IMR-90 (cell line): ENCODE data around the gene CACNA2D3. TPM values are rescaled to one million over a fixed set of nuclear protein-coding genes. Genes with fewer than 3 reads are reported as not detected.

Experiments used
- ATAC-seq: fragments of 200-7000 bp; cut with Tn5 transposase; 2 replicates; pipeline ENCODE4 v1.9.1; 2020; ENCODE audit warnings: low read depth, mild to moderate bottlenecking, moderate library complexity
- BruUV-seq: library from RNA; stranded (reverse); fragments of 400-500 nt; replicated peaks from 2 replicates; lab custom pipeline; 2021; lab: Mats Ljungman, UMichigan
- CTCF ChIA-PET: fragments of 300-600 bp; formaldehyde crosslinking; extraction: SDS; loops from one replicate; lab custom pipeline; 2021; ENCODE audit warnings: antibody characterized with exemption; lab: Yijun Ruan, JAX
- POLR2A ChIA-PET: fragments of 300-600 bp; sonication (Branson Sonifier 250); formaldehyde crosslinking; loops from one replicate; lab custom pipeline; 2022; ENCODE audit warnings: antibody characterized with exemption; ENCODE audit not compliant: unreplicated experiment; lab: Charles Lee
- DNase-seq: peaks from one replicate; pipeline ENCODE4 v3.0.0; 2013
- H2AFZ ChIP-seq: replicated peaks from 2 replicates; pipeline ENCODE3; 2013; ENCODE audit warnings: low read length, mild to moderate bottlenecking; ENCODE audit not compliant: poor library complexity
- H2AK5ac ChIP-seq: 2 replicates; pipeline ENCODE4 v1.6.1; 2013; ENCODE audit warnings: low read depth, low read length, inconsistent platforms
- H2AK9ac ChIP-seq: replicated peaks from 2 replicates; pipeline ENCODE3; 2013; ENCODE audit warnings: mild to moderate bottlenecking, low read depth, low read length, moderate library complexity; ENCODE audit not compliant: poor library complexity
- H2BK120ac ChIP-seq: 2 replicates; pipeline ENCODE4 v1.6.1; 2013; ENCODE audit warnings: low read depth, low read length, inconsistent platforms
- H2BK15ac ChIP-seq: 3 replicates; pipeline ENCODE4 v1.6.1; 2013; ENCODE audit warnings: low read depth, low read length, inconsistent platforms
- H2BK20ac ChIP-seq: 2 replicates; pipeline ENCODE4 v1.6.1; 2013; ENCODE audit warnings: low read depth, mild to moderate bottlenecking, inconsistent platforms, low read length, moderate library complexity
- H2BK5ac ChIP-seq: 2 replicates; pipeline ENCODE4 v1.6.1; 2013; ENCODE audit warnings: mild to moderate bottlenecking, low read depth, low read length, inconsistent platforms; ENCODE audit not compliant: poor library complexity, severe bottlenecking
- H3K14ac ChIP-seq: replicated peaks from 2 replicates; pipeline ENCODE4 v1.6.1; 2013; ENCODE audit warnings: low read depth, low read length, inconsistent platforms
- H3K18ac ChIP-seq: 2 replicates; pipeline ENCODE4 v1.6.1; 2013; ENCODE audit warnings: low read depth, low read length, control low read depth
- H3K23ac ChIP-seq: 2 replicates; pipeline ENCODE4 v1.6.1; 2013; ENCODE audit warnings: low read depth, low read length, inconsistent platforms
- H3K27ac ChIP-seq: 2 replicates; pipeline ENCODE4 v1.5.1; 2013; ENCODE audit warnings: mild to moderate bottlenecking, control low read depth, low read length; ENCODE audit not compliant: insufficient read depth
- H3K27me3 ChIP-seq: 2 replicates; pipeline ENCODE4 v1.6.1; 2013; ENCODE audit warnings: low read length; ENCODE audit not compliant: control insufficient read depth, insufficient read depth
- H3K36me3 ChIP-seq: 2 replicates; pipeline ENCODE4 v1.6.1; 2013; ENCODE audit warnings: low read length, mixed read lengths; ENCODE audit not compliant: control insufficient read depth, insufficient read depth
- H3K4ac ChIP-seq: 2 replicates; pipeline ENCODE4 v1.6.1; 2013; ENCODE audit warnings: low read depth, low read length, inconsistent platforms
- H3K4me1 ChIP-seq: 2 replicates; pipeline ENCODE4 v1.6.1; 2013; ENCODE audit warnings: low read length, mixed read lengths; ENCODE audit not compliant: control insufficient read depth, insufficient read depth
- H3K4me2 ChIP-seq: 2 replicates; pipeline ENCODE4 v1.6.1; 2013; ENCODE audit warnings: low read depth, mild to moderate bottlenecking, control low read depth, low read length, moderate library complexity
- H3K4me3 ChIP-seq: 2 replicates; pipeline ENCODE4 v1.5.1; 2013; ENCODE audit warnings: low read depth, mild to moderate bottlenecking, control low read depth, low read length, moderate library complexity; ENCODE audit not compliant: insufficient read depth
- H3K56ac ChIP-seq: 2 replicates; pipeline ENCODE4 v1.6.1; 2013; ENCODE audit warnings: low read length, inconsistent platforms; ENCODE audit not compliant: insufficient read depth; ENCODE audit errors: extremely low read depth
- H3K79me1 ChIP-seq, 2 experiments: 2 replicates each; pipeline ENCODE4 v1.6.1; 2013; ENCODE audit warnings: low read length in 2 of 2, inconsistent platforms in 1 of 2, low read depth in 1 of 2
- H3K9ac ChIP-seq: 2 replicates; pipeline ENCODE4 v1.6.1; 2013; ENCODE audit warnings: low read depth, low read length, control low read depth
- H3K9me1 ChIP-seq: 2 replicates; pipeline ENCODE4 v1.6.1; 2013; ENCODE audit warnings: low read length, inconsistent platforms; ENCODE audit not compliant: insufficient read depth
- H3K9me3 ChIP-seq: 2 replicates; pipeline ENCODE4 v1.6.1; 2013; ENCODE audit warnings: low read length; ENCODE audit not compliant: control insufficient read depth, insufficient read depth
- H4K20me1 ChIP-seq: 2 replicates; pipeline ENCODE4 v1.6.1; 2013; ENCODE audit warnings: low read length, inconsistent platforms; ENCODE audit not compliant: insufficient read depth
- H4K5ac ChIP-seq: 2 replicates; pipeline ENCODE4 v1.6.1; 2013; ENCODE audit warnings: mild to moderate bottlenecking, low read depth, low read length, control low read depth
- H4K8ac ChIP-seq, 2 experiments: 2 replicates each; pipeline ENCODE4 v1.6.1; 2013; ENCODE audit warnings: low read depth in 2 of 2, low read length in 2 of 2, control low read depth in 1 of 2, inconsistent platforms in 1 of 2
- H4K91ac ChIP-seq: 2 replicates; pipeline ENCODE4 v1.6.1; 2013; ENCODE audit warnings: low read depth, low read length, inconsistent platforms; ENCODE audit not compliant: insufficient read depth
- BHLHE40 ChIP-seq: fragments of 150-350 bp; IDR thresholded peaks from 2 replicates; pipeline ENCODE4 v1.6.1; 2016; ENCODE audit warnings: mild to moderate bottlenecking, low read depth, low read length
- CHD1 ChIP-seq: IDR thresholded peaks from 2 replicates; pipeline ENCODE4 v1.6.1; 2012; ENCODE audit warnings: low read depth, low read length, improper control_type of control experiment
- CTCF ChIP-seq: conservative IDR thresholded peaks from 2 replicates; pipeline ENCODE4 v1.5.1; 2012; ENCODE audit warnings: mild to moderate bottlenecking, low read depth, low read length, improper control_type of control experiment
- MAZ ChIP-seq: IDR thresholded peaks from 2 replicates; pipeline ENCODE4 v1.6.1; 2012; ENCODE audit warnings: low read depth, mild to moderate bottlenecking, low read length, improper control_type of control experiment, moderate library complexity, borderline replicate concordance
- RCOR1 ChIP-seq: IDR thresholded peaks from 2 replicates; pipeline ENCODE4 v1.6.1; 2012; ENCODE audit warnings: mild to moderate bottlenecking, low read length, improper control_type of control experiment; ENCODE audit not compliant: insufficient replicate concordance
- SMC3 ChIP-seq: fragments of 150-350 bp; IDR thresholded peaks from 2 replicates; pipeline ENCODE4 v1.6.1; 2016; ENCODE audit warnings: low read depth, mild to moderate bottlenecking, antibody characterized with exemption, low read length, moderate library complexity
- USF2 ChIP-seq: fragments of 150-350 bp; IDR thresholded peaks from 2 replicates; pipeline ENCODE4 v1.6.1; 2017; ENCODE audit warnings: mild to moderate bottlenecking, antibody characterized with exemption, low read length, low read depth
- WGBS, 2 experiments: methylation state at CpG; one replicate each; pipeline versions ENCODE4 v1.1.5 to v1.1.7; 2013; ENCODE audit warnings: missing lambda C conversion rate in 2 of 2; ENCODE audit not compliant: insufficient read length in 1 of 2; ENCODE audit errors: extremely low coverage in 2 of 2; 5-methylcytosine and 5-hydroxymethylcytosine counted together
- dilution Hi-C: fragments of 300-500 bp; cut with HindIII; formaldehyde crosslinking; loops from one replicate; pipeline ENCODE4 v1.14.3; 2018; ENCODE audit warnings: low sequenced_read_pairs; ENCODE audit not compliant: unreplicated experiment
- in situ Hi-C: fragments of 300-500 bp; cut with MboI; formaldehyde crosslinking; loops from 3 replicates; pipeline ENCODE4 v1.14.3; 2019; ENCODE audit warnings: low sequenced_read_pairs, inconsistent platforms, mixed read lengths
- intact Hi-C: fragments of 100-400 bp; cut with micrococcal nuclease; formaldehyde crosslinking; loops from 2 replicates; pipeline ENCODE4 v1.10.0; 2022
- polyA plus RNA-seq, 3 experiments: library from polyadenylated mRNA; depleted of rRNA; stranded (reverse); fragments of >200 nt; gene quantifications; 2 replicates each; pipeline ENCODE4 v1.2.3, GENCODE V29; 2012; ENCODE audit warnings: low replicate concordance in 1 of 3
- total RNA-seq: library from RNA; depleted of rRNA; stranded (reverse); fragments of >200 nt; gene quantifications from 2 replicates; pipeline ENCODE4 v1.2.3, GENCODE V29; 2012

Gene CACNA2D3
- total and polyA plus RNA-seq, 2 of the 4 experiments (the other 2 are of a cell fraction): 0.36 to 0.41 TPM

GRCh38 chr3:54871867-54872266 is 749.5 kb downstream of the CACNA2D3 start:
- intact Hi-C loops: loop anchor here (5.0 to 10.0 kb wide), 6 partner anchors 173 to 1170 kb away; no protein-coding TSS in a partner anchor
- ATAC-seq: no peak
- dilution Hi-C loops: no loop called here

More at GRCh38 chr3:54871867-54872266, 749.5 kb downstream of the CACNA2D3 start:
- Histone ChIP-seq H2BK120ac (peak overlapping the region; percentile 99), H3K9me1 (peaks cover 5% of the 10 kb centered on the region), H3K23ac (no peak overlapping the region), H4K8ac (no peak overlapping the region), H3K9ac (no peak overlapping the region), H2AK9ac (no peak overlapping the region), H3K9me3 (no peaks in the 10 kb centered on the region), H2AFZ (peak overlapping the region; percentile 16), H4K20me1 (no peaks in the 10 kb centered on the region), H3K4me1 (peaks cover 3% of the 10 kb centered on the region), H2BK15ac (peak overlapping the region; percentile 86; the same call in 1 of the 3 replicates), H3K27ac (no peak overlapping the region), H3K4me2 (no peak overlapping the region), H4K91ac (peak overlapping the region; percentile 98), H3K36me3 (no peaks in the 10 kb centered on the region), H4K5ac (no peak overlapping the region), H3K18ac (no peak overlapping the region), H2BK20ac (peak overlapping the region; percentile 99; the same call in 1 of the 2 replicates), H3K27me3 (no peaks in the 10 kb centered on the region), H2BK5ac (no peak overlapping the region), H3K4me3 (no peak overlapping the region), H3K14ac (no peak overlapping the region), H3K4ac (peak overlapping the region; percentile 98), H3K56ac (no peak overlapping the region), H3K79me1 (no peaks in the 10 kb centered on the region), H2AK5ac (peak overlapping the region; percentile 69)
- TF ChIP-seq CHD1: no peak
- TF ChIP-seq RCOR1: no peak
- no peak for TF ChIP-seq USF2
- no peak for TF ChIP-seq SMC3
- no peak for TF ChIP-seq CTCF
- no peak for TF ChIP-seq MAZ
- no peak for TF ChIP-seq BHLHE40
- 78% methylated on average over 2 of the region's 4 CpGs; no CpG with 5 or more reads in 1 of the 2 experiments for WGBS, 2 experiments
- in situ Hi-C loops: loop anchor here (25.0 kb wide), 1 partner anchor 390 kb away; no protein-coding TSS in a partner anchor
- ChIA-PET CTCF (no interaction called here), POLR2A (no interaction called here)
- no TSS peak for BruUV-seq
- no peak for DNase-seq
